HG02938 (cell line): ENCODE measurements around the gene ARMC9.
"Not testable (repeated sequence)": the region's sequence is repeated elsewhere in the genome, so short reads cannot be mapped to it uniquely, and the experiment has no call there.

Experiments used
- ATAC-seq: cut with Tn5 transposase; IDR thresholded peaks from one replicate; pipeline ENCODE4 v1.9.1; 2021; ENCODE audit warnings: mild to moderate bottlenecking, moderate library complexity; ENCODE audit not compliant: unreplicated experiment

The ARMC9 gene

DNA sequence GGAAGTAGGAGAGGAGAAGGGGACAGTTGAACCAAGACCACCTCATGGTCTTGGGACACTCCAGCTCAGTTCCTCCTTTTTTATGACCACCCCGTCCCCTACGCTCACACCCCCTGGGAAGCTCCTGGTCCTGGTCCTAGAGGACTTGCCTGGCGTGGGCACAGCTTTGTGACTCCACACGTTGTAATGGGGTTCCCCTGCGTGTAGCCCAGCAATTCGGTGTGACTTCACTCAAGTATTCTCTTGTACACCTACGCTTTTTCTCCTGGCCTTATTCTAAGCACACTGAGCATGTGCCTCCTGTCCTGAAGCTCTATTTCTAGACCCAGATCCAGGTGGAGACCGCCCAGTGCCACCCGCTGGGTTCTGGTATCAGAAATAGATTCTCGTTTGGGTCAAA, 161.0 kb downstream of the ARMC9 start:
- ATAC-seq = no peak

DNA sequence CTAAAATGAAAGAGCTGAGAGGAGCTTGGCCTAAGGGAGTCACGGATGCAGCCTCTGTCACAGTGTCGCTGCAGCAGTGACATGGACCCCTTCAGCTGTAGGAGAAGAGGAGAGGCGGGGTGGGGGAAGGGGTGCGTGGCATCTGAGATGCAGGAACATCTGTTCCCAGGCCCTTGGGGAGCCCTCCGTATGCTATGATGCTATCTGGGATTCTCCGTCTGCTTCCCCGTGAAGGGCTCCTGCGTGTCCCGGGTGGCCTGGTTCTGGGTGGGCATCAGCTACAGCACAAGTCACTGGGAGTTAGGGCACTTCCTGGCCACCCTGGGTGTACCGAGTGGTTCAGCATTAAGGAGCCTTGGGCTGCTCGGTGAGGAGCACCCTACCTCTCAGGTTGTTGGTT, 161.5 kb downstream of the ARMC9 start:
- ATAC-seq = no peak

- no peak for ATAC-seq
Observed at GRCh38 chr2:231360401-231360800, 162.0 kb downstream of the ARMC9 start.

- ATAC-seq = no peak
Observed at GRCh38 chr2:231360881-231361371, 162.5 kb downstream of the ARMC9 start.

DNA sequence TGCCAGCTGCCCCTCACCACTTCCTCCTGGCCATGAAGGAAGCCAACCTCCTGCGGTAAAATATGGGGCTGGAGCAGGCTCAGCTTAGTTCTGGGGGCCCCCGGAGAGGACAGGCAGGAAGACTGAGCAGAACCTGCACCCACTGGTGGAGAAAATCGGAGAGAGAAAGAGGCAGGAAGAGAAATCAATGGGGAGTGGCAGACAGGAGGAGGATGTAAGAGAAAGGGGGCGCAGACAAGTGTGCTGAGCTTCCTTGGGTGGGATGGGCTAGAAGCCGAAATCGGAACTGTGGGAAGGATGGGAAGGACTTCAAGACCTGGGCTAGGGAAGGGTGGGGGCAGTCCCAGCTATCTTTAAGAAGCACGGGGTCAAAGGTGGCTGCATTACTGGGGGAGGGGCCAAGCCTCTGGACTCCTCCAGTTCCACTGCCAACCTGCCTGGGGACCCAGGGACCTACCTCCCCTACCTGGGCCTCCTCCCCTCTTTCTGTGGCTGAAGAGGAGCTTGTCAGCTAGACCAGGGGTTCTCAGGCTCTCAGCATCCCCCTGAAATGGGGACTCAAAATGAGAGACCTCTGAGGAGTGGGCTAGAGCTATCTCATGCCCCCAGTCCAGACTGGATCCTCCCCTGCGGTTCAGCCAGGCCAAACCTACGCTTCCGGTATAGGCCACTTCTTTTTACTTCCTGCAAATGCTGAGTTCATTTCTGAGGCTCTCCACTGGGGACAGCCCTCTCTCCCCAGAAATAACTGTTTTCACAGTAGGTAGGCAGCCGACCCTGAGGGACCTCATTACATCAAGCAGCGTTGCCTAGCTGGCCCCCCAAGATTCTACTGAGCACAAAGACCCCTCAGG, 163.5 kb downstream of the ARMC9 start:
- peak; percentile 95 for ATAC-seq

- ATAC-seq = no peak
Observed at GRCh38 chr2:231362555-231363184, 164.2 kb downstream of the ARMC9 start.

DNA sequence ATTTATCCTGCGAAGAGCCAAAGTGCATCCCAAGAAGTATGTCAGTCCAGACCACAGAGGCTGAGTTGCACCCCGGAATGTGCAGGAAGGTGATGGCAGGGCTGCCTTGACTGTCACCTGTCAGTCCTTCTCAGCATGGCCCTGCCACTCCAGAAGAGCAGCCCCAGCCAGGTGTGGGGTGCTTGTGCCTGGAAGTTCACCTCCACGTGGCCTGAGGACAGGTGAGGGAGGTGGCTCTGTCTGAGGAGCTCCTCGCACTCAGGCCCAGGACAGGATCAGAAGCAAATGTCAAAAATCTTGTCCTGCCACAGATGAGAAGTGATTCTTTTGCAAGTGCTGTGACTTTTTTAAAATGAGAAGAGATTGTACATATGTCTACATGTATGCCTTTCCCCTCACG, 165.6 kb downstream of the ARMC9 start:
- no peak for ATAC-seq

GRCh38 chr2:231364961-231365810, 166.8 kb downstream of the ARMC9 start:
- no peak for ATAC-seq

DNA sequence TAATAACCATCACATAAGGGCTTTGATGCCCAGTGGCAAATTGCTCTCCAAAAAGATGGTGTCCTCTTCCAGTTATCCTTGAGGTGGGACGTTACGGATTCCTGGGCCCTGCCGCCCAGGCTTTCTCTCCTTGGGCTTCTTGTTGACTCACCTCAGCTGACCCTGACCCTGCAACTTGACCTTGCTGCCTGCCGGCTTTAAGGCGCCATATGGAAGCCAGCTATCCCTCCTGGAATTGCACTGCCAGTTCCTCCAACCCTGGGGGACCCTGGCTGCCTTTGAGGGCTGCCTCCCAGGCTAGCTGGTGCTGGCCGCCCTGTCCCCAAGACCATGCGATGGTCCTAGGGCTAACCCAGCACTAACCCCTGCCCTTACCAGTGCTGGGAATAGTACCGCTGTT, 168.7 kb downstream of the ARMC9 start:
- ATAC-seq = no peak

GRCh38 chr2:231369580-231370428, 171.4 kb downstream of the ARMC9 start:
- no peak for ATAC-seq

GRCh38 chr2:231370429-231370748, 172.0 kb downstream of the ARMC9 start:
- no peak for ATAC-seq

DNA sequence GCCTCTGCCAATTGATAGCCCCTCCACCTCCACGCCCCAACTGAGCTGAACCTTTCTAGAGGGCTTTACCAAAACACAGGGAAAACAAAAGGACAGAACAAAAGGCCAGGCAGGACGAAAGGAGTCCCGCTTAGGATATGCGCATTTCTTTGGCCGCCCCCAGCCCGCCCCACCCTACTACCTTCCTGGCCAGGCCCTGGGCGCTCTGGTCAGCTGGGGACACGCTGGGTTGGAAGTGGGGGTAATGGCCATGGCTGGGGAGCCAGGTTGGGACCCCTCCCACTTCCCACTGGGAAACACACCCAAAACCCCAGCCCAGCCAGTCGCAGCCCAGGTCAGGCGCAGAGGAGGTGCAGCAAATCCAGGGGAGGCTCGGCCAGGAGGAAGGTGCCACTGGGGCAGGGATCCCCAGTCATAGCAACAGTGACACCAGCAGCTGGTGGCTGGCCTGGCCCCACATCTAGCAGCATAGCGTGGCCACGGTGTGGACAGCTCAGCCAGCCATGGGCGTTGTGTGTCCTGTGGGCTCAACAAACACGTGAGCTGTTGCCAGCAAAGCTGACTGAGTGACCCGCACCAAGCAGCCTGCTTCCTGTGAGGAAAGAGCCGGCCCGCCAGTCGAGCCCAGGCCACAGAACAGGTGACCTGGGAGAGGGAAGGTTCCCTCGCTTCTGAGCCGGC, 172.5 kb downstream of the ARMC9 start:
- no peak for ATAC-seq

DNA sequence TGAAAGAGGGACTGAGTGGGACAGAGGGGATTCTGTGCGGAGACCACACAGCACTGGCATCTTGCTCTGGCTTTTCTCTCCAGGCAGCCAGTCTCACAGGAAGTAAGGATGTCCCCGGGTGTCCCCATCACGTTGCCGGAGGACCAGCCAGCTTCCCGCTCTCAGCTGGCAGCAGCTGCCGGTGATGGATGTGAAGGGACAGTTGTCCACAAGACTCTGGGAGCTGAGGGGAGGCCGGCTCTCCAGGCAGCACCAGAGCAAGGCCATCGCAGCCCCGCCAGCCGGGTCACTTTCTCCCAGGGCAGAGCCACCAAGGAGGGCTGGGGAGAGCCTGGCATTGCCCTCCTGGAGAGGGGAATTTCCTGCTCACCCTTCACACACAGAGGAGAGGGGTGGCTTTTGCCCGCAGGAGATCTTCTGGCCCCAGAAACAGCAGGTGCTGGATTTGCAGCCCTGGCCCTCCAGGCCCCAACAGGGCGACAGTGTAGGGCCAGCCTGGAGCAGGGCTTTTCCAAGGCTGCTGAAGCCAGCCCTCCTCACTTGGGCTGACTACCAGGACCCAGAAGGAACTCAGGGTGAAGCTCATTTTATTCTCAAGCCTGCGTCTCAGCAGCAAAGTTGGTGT, 173.1 kb downstream of the ARMC9 start:
- no peak for ATAC-seq

DNA sequence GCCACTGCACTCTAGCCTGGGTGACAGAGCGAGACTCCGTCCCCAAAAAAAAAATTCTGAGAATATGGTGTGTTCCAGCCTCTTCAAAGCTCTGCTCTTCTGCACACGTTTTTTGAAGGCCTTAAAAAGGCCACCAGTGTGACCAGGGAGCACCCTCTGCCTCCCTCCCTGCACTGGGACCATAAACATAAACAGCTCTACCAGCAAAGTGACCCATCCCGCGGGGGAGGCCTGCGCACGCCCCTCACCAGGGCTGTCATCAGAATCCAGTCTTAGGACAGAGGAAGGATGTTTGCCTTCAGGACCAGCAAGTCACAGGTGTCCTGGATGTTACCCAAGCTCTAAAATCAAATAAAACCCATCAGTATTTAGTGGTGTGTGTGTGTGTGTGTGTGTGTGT, 173.9 kb downstream of the ARMC9 start:
- ATAC-seq = no peak

GRCh38 chr2:231373184-231373583, 174.8 kb downstream of the ARMC9 start:
- ATAC-seq = no peak

DNA sequence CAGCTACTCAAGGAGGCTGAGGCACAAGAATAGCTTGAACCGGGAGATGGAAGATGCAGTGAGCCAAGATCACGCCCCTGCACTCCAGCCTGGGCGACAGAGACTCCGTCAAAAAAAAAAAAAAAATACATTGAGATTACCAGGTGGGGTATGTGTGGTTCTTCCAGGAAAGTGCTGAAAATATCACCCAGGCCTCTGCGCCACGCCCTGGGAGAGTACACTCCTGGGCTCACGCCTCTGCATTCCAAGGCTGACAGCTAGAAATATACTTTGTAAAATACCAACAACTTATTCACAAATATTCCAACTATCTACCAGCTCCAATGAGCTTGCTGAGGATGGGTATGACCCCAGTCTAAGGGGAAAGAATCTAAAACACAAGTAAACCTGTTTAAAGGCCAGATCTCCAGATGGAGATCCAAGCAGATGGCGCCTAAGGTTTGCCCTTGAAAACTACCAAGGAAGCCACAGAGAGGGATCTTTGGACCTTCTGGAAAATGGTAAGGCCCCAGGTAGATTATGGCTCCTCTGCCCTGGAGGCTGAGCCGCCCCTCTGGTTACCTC, 175.4 kb downstream of the ARMC9 start:
- no peak for ATAC-seq

GRCh38 chr2:231374771-231375170, 176.3 kb downstream of the ARMC9 start:
- no peak for ATAC-seq

- ATAC-seq = not testable (repeated sequence)
Observed at GRCh38 chr2:231375994-231376615, 177.7 kb downstream of the ARMC9 start.

DNA sequence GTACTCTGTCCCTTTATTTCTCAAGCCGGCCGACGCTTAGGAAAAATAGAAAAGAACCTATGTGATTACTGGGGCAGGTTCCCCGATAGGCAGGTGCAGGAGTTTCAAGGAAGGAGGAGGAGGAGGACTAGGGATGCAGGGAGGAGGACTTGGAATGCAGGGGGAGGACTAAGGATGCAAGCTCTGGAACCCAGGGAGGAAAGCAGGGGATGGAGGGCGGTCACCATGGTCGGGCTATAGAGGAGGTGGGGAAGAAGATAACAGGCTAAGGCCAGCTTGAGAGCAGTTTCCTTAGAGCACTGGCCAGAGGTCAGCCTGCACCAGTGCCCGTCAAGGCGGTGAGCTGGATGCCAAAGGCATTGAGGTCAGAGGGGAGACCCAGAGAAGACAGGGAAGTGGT, 178.4 kb downstream of the ARMC9 start:
- no peak for ATAC-seq
